GM20000 (cell line): ENCODE measurements around the gene PRKD3.

Experiments
- DNase-seq: peaks from one replicate; pipeline ENCODE4 v3.0.0; 2012; ENCODE audit warnings: low spot score
- TF ChIP-seq, protein P1 (sequence below): IDR thresholded peaks from 2 replicates; pipeline ENCODE4 v1.5.1; 2012; ENCODE audit warnings: mild to moderate bottlenecking, control low read depth; ENCODE audit errors: extremely low read depth, missing control alignments

The PRKD3 gene

GRCh38 chr2:37323176-37323780 lies 1.4 kb downstream of the PRKD3 start:
- no peak for DNase-seq
- TF ChIP-seq, protein P1, sequence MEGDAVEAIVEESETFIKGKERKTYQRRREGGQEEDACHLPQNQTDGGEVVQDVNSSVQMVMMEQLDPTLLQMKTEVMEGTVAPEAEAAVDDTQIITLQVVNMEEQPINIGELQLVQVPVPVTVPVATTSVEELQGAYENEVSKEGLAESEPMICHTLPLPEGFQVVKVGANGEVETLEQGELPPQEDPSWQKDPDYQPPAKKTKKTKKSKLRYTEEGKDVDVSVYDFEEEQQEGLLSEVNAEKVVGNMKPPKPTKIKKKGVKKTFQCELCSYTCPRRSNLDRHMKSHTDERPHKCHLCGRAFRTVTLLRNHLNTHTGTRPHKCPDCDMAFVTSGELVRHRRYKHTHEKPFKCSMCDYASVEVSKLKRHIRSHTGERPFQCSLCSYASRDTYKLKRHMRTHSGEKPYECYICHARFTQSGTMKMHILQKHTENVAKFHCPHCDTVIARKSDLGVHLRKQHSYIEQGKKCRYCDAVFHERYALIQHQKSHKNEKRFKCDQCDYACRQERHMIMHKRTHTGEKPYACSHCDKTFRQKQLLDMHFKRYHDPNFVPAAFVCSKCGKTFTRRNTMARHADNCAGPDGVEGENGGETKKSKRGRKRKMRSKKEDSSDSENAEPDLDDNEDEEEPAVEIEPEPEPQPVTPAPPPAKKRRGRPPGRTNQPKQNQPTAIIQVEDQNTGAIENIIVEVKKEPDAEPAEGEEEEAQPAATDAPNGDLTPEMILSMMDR: no peak

DNA sequence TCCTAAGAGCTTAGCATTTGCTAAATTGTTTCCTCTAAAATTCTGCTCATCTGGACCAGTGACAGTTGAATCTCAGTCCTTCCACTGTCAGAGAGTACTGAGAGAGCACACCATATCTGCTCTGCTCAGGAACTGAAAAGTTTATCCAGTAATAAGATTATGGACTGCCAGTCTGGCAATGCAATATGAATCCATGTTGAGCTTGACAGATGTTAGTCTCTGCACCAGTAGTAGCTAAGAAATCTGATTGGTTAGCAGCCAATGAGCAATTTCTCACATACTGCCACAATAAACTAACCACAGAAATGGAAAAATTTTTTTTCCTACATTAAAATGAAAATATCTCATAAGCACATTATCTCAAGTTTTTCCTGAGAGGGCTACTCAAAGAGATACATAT lies 2.3 kb downstream of the PRKD3 start:
- TF ChIP-seq, protein P1: no peak
- no peak for DNase-seq

- DNase-seq: no peak
- TF ChIP-seq, protein P1: no peak
Observed at GRCh38 chr2:37321029-37321682, 3.5 kb downstream of the PRKD3 start.

GRCh38 chr2:37319754-37320609 lies 4.7 kb downstream of the PRKD3 start:
- DNase-seq: no peak
- TF ChIP-seq, protein P1: no peak

DNA sequence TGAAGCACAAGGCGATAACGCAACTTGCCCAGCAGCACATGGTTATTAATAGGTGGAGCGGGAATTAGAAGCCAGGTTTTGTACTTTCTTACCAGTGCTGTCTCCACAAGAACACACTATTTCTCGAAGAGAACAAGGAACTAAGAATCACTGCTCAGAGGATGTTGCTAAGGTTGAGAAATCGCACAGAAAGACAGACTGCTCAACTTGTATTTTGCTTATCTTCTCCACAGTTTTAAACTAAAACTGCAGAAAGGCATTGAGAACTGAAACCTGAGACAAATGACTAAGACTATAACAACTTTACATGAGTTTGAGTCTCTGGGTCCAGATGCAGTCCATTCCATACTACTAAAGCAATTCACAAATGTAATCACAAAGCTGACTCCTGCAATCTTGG lies 6.2 kb downstream of the PRKD3 start:
- DNase-seq: peak; percentile 44
- TF ChIP-seq, protein P1: no peak

DNA sequence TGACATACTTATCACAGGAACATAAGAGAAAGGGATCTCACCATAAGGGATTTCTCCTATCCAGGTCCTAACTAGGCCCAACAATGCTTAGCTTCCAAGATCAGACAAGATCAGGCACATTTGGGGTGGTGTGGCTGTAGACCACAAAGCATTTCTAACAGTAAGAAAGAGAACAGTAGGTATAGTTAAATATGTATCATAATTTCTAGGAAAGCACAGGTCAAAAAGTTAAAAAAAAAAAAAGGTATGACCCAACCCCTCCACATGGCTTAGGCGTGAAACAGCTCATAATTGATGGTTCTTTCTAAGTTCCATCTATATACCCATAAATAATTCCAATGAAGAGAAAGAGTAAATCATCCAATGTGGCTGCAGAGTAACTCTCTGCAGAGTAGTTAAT lies 6.9 kb downstream of the PRKD3 start:
- TF ChIP-seq, protein P1: no peak

GRCh38 chr2:37316181-37316580 lies 8.5 kb downstream of the PRKD3 start:
- TF ChIP-seq, protein P1: no peak
- DNase-seq: no peak

More for the DNA sequence above, 6.9 kb downstream of the PRKD3 start:
- no peak for DNase-seq
